ENCODE data around the gene OR1M1.

Gene OR1M1

DNA sequence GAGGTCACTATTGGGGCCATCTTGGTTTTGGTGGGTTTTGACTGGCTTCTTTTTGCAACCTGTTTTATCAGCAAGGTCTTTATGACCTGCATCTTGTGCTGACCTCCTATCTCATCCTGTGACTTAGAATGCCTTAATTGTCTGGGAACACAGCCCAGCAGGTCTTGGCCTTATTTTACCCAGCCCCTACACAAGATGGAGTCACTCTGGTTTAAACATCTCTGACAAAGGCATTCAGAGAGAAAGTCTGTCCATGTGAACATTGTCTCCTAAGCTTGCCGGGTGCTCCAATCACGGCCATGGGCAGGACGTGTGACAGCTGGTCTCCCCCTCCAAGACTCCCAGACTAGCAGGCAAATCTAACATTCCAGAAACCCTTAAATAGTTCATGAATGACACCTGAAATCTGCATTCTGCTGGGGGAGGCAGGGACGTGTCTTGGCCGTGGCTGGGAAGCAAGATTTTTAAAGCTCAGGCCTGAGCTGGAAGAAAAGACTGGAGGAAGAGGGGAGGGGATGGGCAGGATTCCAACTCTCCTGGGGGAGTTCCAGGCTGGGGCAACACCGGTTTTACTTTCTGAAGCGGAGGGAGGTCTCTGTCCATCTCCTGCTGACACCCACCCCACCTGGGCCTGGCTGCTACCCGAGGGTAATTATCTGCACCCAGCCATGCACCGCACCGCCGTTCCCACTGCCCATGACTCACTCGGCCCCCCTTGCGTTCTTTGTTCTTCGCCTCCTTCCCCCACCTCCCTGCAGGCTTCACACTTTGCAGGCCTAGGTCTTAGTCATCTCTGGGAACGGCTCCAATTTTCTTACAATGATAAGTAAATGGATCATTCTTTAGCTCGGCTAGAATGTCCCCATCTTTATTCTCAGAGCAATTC, 11.6 kb upstream of the OR1M1 start:
- TF ChIP-seq, protein P1, sequence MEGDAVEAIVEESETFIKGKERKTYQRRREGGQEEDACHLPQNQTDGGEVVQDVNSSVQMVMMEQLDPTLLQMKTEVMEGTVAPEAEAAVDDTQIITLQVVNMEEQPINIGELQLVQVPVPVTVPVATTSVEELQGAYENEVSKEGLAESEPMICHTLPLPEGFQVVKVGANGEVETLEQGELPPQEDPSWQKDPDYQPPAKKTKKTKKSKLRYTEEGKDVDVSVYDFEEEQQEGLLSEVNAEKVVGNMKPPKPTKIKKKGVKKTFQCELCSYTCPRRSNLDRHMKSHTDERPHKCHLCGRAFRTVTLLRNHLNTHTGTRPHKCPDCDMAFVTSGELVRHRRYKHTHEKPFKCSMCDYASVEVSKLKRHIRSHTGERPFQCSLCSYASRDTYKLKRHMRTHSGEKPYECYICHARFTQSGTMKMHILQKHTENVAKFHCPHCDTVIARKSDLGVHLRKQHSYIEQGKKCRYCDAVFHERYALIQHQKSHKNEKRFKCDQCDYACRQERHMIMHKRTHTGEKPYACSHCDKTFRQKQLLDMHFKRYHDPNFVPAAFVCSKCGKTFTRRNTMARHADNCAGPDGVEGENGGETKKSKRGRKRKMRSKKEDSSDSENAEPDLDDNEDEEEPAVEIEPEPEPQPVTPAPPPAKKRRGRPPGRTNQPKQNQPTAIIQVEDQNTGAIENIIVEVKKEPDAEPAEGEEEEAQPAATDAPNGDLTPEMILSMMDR (IDR thresholded peaks at IDR 0.05; ENCODE audit: low read length, missing control alignments): no peak
- peak; percentile 98 for DNase-seq (ENCODE audit: low read depth)
- no peak overlapping the region for H3K4me3 ChIP-seq (replicated peaks; ENCODE audit: low read depth, low read length)

DNA sequence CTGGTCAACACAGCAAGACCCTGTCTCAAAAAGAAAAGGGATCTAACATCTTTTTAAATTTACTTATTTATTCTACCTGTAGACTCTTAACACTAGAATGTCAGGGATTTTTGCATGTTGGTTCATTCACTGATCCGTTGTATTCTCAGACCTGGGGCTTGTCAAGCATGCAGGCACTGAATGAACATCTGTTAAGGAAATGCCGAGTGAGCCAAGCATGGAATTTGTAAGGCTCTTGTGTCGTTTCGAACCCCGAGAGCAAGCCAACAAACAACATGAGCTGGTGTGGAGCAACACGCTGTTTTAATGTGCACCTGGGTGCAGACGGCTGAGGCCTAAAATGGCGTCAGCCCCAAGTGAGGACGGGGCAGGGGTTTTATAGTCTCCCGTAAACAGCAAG, 10.0 kb upstream of the OR1M1 start:
- TF ChIP-seq, protein P1 (IDR thresholded peaks at IDR 0.05; ENCODE audit: low read length, missing control alignments): no peak
- no peak overlapping the region for H3K4me3 ChIP-seq (replicated peaks; ENCODE audit: low read depth, low read length)
- no peak for DNase-seq (ENCODE audit: low read depth)

DNA sequence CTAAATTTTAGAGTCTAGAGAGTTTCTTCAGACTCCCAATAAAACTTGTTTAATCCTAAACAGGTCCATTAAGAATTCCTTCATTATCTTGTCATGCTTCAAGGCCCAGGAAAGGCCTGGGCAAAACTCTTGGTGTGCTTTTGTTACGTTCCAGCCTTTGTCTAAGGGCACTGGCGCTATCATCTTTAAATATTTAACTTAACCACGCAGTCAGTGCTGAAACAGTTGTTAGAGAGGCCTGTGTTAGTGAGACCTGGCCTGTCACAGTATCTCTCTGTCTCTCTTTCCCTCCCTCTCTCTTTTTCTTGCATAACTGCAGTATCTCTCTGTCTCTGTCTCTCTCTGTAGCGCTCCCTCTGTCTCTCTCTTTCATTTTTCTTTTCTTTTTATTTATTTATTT, 8.2 kb upstream of the OR1M1 start:
- TF ChIP-seq, protein P1 (IDR thresholded peaks at IDR 0.05; ENCODE audit: low read length, missing control alignments): no peak
- DNase-seq (ENCODE audit: low read depth): no peak

DNA sequence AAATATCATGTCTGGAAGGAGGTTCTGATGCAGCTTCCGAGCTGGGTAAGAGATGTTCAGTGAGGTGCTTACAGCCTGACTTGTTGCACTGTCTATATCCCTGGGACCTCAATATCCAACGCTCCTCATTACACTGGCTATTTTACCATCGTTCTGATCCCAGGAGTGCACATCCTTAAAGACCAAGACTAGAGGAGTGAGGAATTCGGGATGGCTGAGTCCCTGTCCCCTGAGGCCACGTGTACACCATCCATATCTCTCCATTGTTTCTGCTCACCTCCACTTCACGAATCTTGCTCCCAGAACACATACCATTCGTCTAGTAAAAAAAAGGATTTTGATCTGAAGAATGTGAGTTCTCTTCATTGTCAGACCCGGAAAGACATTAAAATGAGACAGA, 20.5 kb downstream of the OR1M1 start, which contains the start of gene OR7G2:
Gene OR7G2 (minus strand): TSS at position 101 of the 400 bp plus-strand sequence. CDS start 4,232 bp downstream, outside the sequence.
- DNase-seq (ENCODE audit: low read depth): no peak
- no peak within 1 kb of the TSS for H3K4me3 ChIP-seq (replicated peaks; ENCODE audit: low read depth, low read length)
- TF ChIP-seq, protein P1 (IDR thresholded peaks at IDR 0.05; ENCODE audit: low read length, missing control alignments): no peak

More for the DNA sequence above, 8.2 kb upstream of the OR1M1 start:
- H3K4me3 ChIP-seq (replicated peaks; ENCODE audit: low read depth, low read length): no peak overlapping the region

DNA sequence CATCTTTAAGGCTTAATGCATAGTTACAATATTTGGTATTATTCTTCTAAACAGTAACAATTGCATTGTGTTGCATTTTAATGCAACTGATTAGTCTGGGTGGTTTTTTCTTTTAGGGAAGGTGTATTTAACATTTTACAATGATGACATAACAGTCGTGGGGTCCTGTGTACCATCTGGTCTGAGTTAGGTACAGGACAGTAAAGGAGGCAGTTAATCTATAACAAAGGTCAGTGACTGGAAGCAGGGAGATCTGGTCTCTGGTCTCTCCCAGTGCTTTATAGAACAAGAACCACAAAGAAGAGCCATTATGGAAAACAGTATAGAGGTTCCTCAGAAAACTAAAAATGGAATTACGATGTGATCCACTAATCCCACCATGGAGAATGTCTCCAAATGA, 23.1 kb downstream of the OR1M1 start:
- H3K4me3 ChIP-seq (replicated peaks; ENCODE audit: low read depth, low read length): no peak overlapping the region
- no peak for DNase-seq (ENCODE audit: low read depth)
- TF ChIP-seq, protein P1 (IDR thresholded peaks at IDR 0.05; ENCODE audit: low read length, missing control alignments): no peak

DNA sequence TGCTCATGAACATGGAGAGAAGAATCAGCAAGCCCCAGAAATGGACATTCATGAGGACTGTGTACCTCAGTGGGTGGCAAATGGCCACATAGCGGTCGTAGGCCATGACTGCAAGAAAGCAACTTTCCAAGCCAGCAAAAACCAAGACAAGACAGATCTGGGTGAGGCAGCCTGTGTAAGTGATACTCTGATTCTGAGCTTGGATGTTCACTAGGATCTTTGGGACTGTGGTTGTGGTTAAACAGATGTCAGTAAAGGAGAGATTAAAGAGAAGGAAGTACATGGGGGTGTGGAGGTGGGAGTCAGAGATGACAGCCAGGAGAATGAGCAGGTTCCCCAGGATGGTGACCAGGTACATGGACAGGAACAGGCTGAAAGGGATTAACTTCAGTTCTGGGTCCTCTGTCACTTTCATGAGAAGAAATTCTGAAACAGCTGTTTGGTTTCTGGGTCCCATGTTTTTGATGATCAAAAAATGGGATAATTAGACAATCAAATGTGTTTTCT, 28.5 kb downstream of the OR1M1 start, which contains the start of gene OR7G1:
Gene OR7G1 (minus strand): TSS at position 457 of the 507 bp plus-strand sequence. CDS start 0 bp downstream, at position 457.
- no peak within 1 kb of the TSS for H3K4me3 ChIP-seq (replicated peaks; ENCODE audit: low read depth, low read length)
- TF ChIP-seq, protein P1 (IDR thresholded peaks at IDR 0.05; ENCODE audit: low read length, missing control alignments): no peak
- no peak for DNase-seq (ENCODE audit: low read depth)

All from fibroblast of pulmonary artery (primary cell).